Natural killer cell (primary cell): ENCODE data around the gene SHBG. TPM values are rescaled to one million over a fixed set of nuclear protein-coding genes. Genes with fewer than 3 reads are reported as not detected.

Source experiments
- ATAC-seq, 3 donors: fragments of 150-1000 bp in 2 of 3; fragments of 200-7000 bp in 1 of 3; cut with Tn5 transposase; 1 replicate in 1 of 3; 2 replicates in 2 of 3; pipeline ENCODE4 v1.10.0; 2021; ENCODE audit warnings: mild to moderate bottlenecking in 2 of 3, moderate library complexity in 2 of 3
- DNase-seq, 2 donors: peaks; one replicate each; pipeline versions ENCODE4 v3.0.0 to v3.0.0-alpha.2; 2013 to 2021; ENCODE audit warnings: mixed read lengths in 1 of 2
- H3K27ac ChIP-seq: one replicate; pipeline ENCODE4 v1.5.1; 2013; ENCODE audit warnings: mild to moderate bottlenecking, low read length
- H3K27me3 ChIP-seq: one replicate; pipeline ENCODE4 v1.6.1; 2013; ENCODE audit warnings: low read length; ENCODE audit not compliant: control insufficient read depth, insufficient read depth
- H3K36me3 ChIP-seq: one replicate; pipeline ENCODE4 v1.6.1; 2013; ENCODE audit warnings: low read length; ENCODE audit not compliant: control insufficient read depth, insufficient read depth
- H3K4me1 ChIP-seq: one replicate; pipeline ENCODE4 v1.6.1; 2013; ENCODE audit warnings: low read length; ENCODE audit not compliant: control insufficient read depth, insufficient read depth
- H3K4me3 ChIP-seq: one replicate; pipeline ENCODE4 v1.5.1; 2013; ENCODE audit warnings: low read length
- H3K9me3 ChIP-seq: one replicate; pipeline ENCODE4 v1.6.1; 2013; ENCODE audit warnings: low read length; ENCODE audit not compliant: control insufficient read depth, insufficient read depth
- H3K27ac Mint-ChIP-seq, 2 donors: one replicate each; pipeline ENCODE4 v1.8.0; 2022; ENCODE audit warnings: mild to moderate bottlenecking in 2 of 2, mixed read lengths in 2 of 2, moderate library complexity in 1 of 2
- H3K27me3 Mint-ChIP-seq, 2 donors: one replicate each; pipeline ENCODE4 v1.8.0; 2022; ENCODE audit warnings: low read depth in 2 of 2, mixed read lengths in 2 of 2
- H3K36me3 Mint-ChIP-seq: one replicate; pipeline ENCODE4 v1.8.0; 2022; ENCODE audit warnings: mixed read lengths
- H3K4me1 Mint-ChIP-seq, 2 donors: one replicate each; pipeline ENCODE4 v1.8.0; 2022; ENCODE audit warnings: mixed read lengths in 2 of 2
- H3K4me3 Mint-ChIP-seq: one replicate; pipeline ENCODE4 v1.8.0; 2022; ENCODE audit warnings: mild to moderate bottlenecking, moderate library complexity, mixed read lengths
- H3K9me3 Mint-ChIP-seq, 2 donors: one replicate each; pipeline ENCODE4 v1.8.0; 2022; ENCODE audit warnings: mixed read lengths in 2 of 2
- WGBS: methylation state at CpG from one replicate; pipeline ENCODE4 v1.1.7; 2013; ENCODE audit warnings: missing lambda C conversion rate; ENCODE audit not compliant: insufficient coverage; 5-methylcytosine and 5-hydroxymethylcytosine counted together
- intact Hi-C: fragments of 100-400 bp; cut with micrococcal nuclease; formaldehyde crosslinking; loops from one replicate; pipeline ENCODE4 v1.14.2; 2022
- total RNA-seq, 4 donors: library from RNA; stranded (reverse); fragments of 120-200 nt in 1 of 4; gene quantifications; one replicate each; pipeline versions ENCODE4 v1.2.3 to v1.2.4, GENCODE V29; 2013 to 2022
- TF ChIP-seq, protein P1 (sequence below): fragments of 200-600 bp; IDR thresholded peaks from one replicate; pipeline ENCODE4 v1.8.0; 2022; ENCODE audit warnings: antibody characterized with exemption

SHBG gene
- total RNA-seq, 3 donors from 2014 or later (not counting 1 experiment from before 2014, with no cell fraction given) = not detected

GRCh38 chr17:7654832-7655540, 25.1 kb downstream of the SHBG start:
- Mint-ChIP-seq H3K9me3 (no peaks in the 10 kb centered on the region), H3K36me3 (no peaks in the 10 kb centered on the region), H3K27me3 (peaks cover 25% of the 10 kb centered on the region in 2 donors), H3K4me1 (peaks cover 13 to 14% of the 10 kb centered on the region in 2 donors), H3K27ac (no peak overlapping the region), H3K4me3 (no peak overlapping the region)
- intact Hi-C loops = no loop called here
- peaks cover 17% of the 10 kb centered on the region for H3K4me1 ChIP-seq
- WGBS = 91% methylated on average over 15 of the region's 16 CpGs
- H3K9me3 ChIP-seq = no peaks in the 10 kb centered on the region
- peaks cover 18% of the 10 kb centered on the region for H3K27me3 ChIP-seq
- no peak overlapping the region for H3K27ac ChIP-seq
- DNase-seq (no peak), ATAC-seq (no peak)
- TF ChIP-seq, protein P1, sequence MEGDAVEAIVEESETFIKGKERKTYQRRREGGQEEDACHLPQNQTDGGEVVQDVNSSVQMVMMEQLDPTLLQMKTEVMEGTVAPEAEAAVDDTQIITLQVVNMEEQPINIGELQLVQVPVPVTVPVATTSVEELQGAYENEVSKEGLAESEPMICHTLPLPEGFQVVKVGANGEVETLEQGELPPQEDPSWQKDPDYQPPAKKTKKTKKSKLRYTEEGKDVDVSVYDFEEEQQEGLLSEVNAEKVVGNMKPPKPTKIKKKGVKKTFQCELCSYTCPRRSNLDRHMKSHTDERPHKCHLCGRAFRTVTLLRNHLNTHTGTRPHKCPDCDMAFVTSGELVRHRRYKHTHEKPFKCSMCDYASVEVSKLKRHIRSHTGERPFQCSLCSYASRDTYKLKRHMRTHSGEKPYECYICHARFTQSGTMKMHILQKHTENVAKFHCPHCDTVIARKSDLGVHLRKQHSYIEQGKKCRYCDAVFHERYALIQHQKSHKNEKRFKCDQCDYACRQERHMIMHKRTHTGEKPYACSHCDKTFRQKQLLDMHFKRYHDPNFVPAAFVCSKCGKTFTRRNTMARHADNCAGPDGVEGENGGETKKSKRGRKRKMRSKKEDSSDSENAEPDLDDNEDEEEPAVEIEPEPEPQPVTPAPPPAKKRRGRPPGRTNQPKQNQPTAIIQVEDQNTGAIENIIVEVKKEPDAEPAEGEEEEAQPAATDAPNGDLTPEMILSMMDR = no peak
- no peak overlapping the region for H3K4me3 ChIP-seq
- no peaks in the 10 kb centered on the region for H3K36me3 ChIP-seq

DNA sequence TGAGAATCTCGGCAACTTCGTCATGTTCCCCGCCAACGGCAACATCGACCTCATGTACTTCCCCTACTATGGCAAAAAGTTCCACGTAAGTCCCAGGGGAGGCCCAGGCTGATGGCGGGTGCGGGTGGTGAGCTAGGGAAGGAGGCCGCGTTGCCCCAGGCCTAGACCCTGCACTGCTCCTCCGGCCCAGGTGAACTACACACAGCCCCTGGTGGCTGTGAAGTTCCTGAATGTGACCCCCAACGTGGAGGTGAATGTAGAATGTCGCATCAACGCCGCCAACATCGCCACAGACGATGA, 25.6 kb downstream of the SHBG start:
- no peaks in the 10 kb centered on the region for H3K9me3 Mint-ChIP-seq
- H3K4me3 Mint-ChIP-seq = no peak overlapping the region
- H3K36me3 Mint-ChIP-seq = no peaks in the 10 kb centered on the region
- 89% methylated on average over 17 of the region's 17 CpGs for WGBS
- ATAC-seq (no peak), DNase-seq (no peak)
- Histone ChIP-seq H3K9me3 (no peaks in the 10 kb centered on the region), H3K4me3 (no peak overlapping the region), H3K27ac (no peak overlapping the region), H3K36me3 (no peaks in the 10 kb centered on the region), H3K27me3 (peaks cover 13% of the 10 kb centered on the region), H3K4me1 (peaks cover 12% of the 10 kb centered on the region)
- peaks cover 8 to 9% of the 10 kb centered on the region in 2 donors for H3K4me1 Mint-ChIP-seq
- peaks cover 19 to 20% of the 10 kb centered on the region in 2 donors for H3K27me3 Mint-ChIP-seq
- TF ChIP-seq, protein P1 = no peak
- intact Hi-C loops = no loop called here
- H3K27ac Mint-ChIP-seq = no peak overlapping the region

GRCh38 chr17:7656958-7657609, 27.1 kb downstream of the SHBG start:
- peaks cover 6% of the 10 kb centered on the region for H3K27me3 ChIP-seq
- H3K9me3 ChIP-seq = no peaks in the 10 kb centered on the region
- no peaks in the 10 kb centered on the region for H3K36me3 ChIP-seq
- TF ChIP-seq, protein P1 = no peak
- H3K4me3 Mint-ChIP-seq = no peak overlapping the region
- no peak for ATAC-seq
- no peaks in the 10 kb centered on the region for H3K4me1 ChIP-seq
- H3K27ac ChIP-seq = no peak overlapping the region
- no peaks in the 10 kb centered on the region for H3K9me3 Mint-ChIP-seq
- DNase-seq = no peak
- H3K27ac Mint-ChIP-seq = no peak overlapping the region
- no peaks in the 10 kb centered on the region for H3K36me3 Mint-ChIP-seq
- intact Hi-C loops = no loop called here
- WGBS = 84% methylated on average over 10 of the region's 10 CpGs
- H3K27me3 Mint-ChIP-seq = peaks cover 11 to 12% of the 10 kb centered on the region in 2 donors
- no peak overlapping the region for H3K4me3 ChIP-seq
- no peaks in the 10 kb centered on the region for H3K4me1 Mint-ChIP-seq
